OCI-LY7 (cell line): Measurements from ENCODE around the gene SCNN1B.

Experiments used
- CTCF ChIP-seq: fragments of 200-600 bp; sonication (generic); conservative IDR thresholded peaks from 2 replicates; pipeline ENCODE4 v1.5.1; 2014; ENCODE audit warnings: mild to moderate bottlenecking, antibody characterized with exemption, low read length, moderate library complexity, mixed read lengths
- EZH2phosphoT487 ChIP-seq: fragments of 200-600 bp; sonication (generic); IDR thresholded peaks from 2 replicates; pipeline ENCODE4 v1.6.1; 2018; ENCODE audit warnings: low read depth, borderline replicate concordance, mild to moderate bottlenecking, mixed run types, antibody characterized with exemption, low read length, moderate library complexity, mixed read lengths

DNA sequence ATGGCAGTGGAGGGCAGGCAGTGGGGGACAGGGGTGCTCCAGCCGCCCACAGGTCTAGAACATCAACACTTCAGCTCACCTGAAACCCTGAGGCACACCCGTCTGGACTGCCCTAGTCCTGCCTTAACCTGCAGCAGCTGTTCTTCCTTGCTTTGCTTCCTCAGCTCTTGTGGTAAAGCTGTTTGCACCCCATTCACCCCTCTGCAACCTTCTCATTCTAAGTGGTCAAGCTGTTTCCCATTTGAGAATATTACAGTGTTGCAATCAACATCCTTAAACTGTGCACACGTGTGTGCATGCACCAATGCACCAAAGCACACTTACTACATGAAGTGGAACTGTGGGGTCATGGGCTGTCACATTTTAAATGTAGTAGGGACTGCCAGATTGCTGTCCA lies 32.4 kb downstream of the SCNN1B start:
- TF ChIP-seq EZH2phosphoT487 (no peak), CTCF (no peak)
